ENCODE measurements around the gene SURF4. TPM values are rescaled to one million over a fixed set of nuclear protein-coding genes. Genes with fewer than 3 reads are reported as not detected.
"Not testable (repeated sequence)": the region's sequence is repeated elsewhere in the genome, so short reads cannot be mapped to it uniquely, and the experiment has no call there.

Gene SURF4
- polyA plus RNA-seq, 2 of the 4 experiments (the other 2 are of a cell fraction): 159 to 169 TPM

DNA sequence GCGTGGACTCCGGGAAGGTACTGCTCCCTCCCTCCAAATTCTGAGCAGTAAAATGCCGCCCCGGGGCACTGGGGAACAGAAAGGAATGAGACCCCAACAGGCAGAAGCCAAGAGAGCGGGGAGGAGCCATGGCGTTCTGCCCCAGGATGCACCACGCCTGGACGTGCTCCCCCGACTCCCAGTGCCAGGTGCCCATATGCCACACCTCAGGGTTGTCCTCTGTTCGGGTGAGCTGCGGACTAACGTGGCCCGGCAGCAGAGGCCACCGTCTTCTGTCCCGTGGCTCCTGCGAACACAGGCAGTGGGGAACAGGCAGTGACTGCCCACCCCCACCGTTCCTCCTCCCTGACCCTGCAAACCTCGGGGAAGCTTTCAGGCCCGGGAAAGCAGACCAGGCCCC is 44.6 kb downstream of the SURF4 start:
- Histone ChIP-seq H3K4me2 (no peak overlapping the region), H3K4me1 (peaks cover 11% of the 10 kb centered on the region), H3K27ac (no peak overlapping the region), H3K9me3 (no peaks in the 10 kb centered on the region), H3K4me3 (no peak overlapping the region)
- no peak for ATAC-seq
- TF ChIP-seq HDAC2 (IDR thresholded peaks at IDR 0.05) (no peak), CBX2 (IDR thresholded peaks at IDR 0.05; ENCODE audit: borderline replicate concordance, low read depth) (no peak), GATA3 (IDR thresholded peaks at IDR 0.05; ENCODE audit: borderline replicate concordance) (no peak)
- TF ChIP-seq, protein P1, sequence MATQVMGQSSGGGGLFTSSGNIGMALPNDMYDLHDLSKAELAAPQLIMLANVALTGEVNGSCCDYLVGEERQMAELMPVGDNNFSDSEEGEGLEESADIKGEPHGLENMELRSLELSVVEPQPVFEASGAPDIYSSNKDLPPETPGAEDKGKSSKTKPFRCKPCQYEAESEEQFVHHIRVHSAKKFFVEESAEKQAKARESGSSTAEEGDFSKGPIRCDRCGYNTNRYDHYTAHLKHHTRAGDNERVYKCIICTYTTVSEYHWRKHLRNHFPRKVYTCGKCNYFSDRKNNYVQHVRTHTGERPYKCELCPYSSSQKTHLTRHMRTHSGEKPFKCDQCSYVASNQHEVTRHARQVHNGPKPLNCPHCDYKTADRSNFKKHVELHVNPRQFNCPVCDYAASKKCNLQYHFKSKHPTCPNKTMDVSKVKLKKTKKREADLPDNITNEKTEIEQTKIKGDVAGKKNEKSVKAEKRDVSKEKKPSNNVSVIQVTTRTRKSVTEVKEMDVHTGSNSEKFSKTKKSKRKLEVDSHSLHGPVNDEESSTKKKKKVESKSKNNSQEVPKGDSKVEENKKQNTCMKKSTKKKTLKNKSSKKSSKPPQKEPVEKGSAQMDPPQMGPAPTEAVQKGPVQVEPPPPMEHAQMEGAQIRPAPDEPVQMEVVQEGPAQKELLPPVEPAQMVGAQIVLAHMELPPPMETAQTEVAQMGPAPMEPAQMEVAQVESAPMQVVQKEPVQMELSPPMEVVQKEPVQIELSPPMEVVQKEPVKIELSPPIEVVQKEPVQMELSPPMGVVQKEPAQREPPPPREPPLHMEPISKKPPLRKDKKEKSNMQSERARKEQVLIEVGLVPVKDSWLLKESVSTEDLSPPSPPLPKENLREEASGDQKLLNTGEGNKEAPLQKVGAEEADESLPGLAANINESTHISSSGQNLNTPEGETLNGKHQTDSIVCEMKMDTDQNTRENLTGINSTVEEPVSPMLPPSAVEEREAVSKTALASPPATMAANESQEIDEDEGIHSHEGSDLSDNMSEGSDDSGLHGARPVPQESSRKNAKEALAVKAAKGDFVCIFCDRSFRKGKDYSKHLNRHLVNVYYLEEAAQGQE (IDR thresholded peaks at IDR 0.05): no peak
- TF ChIP-seq, protein P2, sequence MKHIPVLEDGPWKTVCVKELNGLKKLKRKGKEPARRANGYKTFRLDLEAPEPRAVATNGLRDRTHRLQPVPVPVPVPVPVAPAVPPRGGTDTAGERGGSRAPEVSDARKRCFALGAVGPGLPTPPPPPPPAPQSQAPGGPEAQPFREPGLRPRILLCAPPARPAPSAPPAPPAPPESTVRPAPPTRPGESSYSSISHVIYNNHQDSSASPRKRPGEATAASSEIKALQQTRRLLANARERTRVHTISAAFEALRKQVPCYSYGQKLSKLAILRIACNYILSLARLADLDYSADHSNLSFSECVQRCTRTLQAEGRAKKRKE (CRISPR knock-in tag; IDR thresholded peaks at IDR 0.05; ENCODE audit: low read depth): no peak
- CTCF ChIA-PET: interaction anchor here (1.3 to 6.5 kb wide), 9 partner anchors 9 to 150 kb away, joined by 3 to 82 read pairs (median 11); no protein-coding TSS in a partner anchor
- POLR2A ChIA-PET: no interaction called here
- no peak for DNase-seq (ENCODE audit: low read depth in 1 of 2, low spot score in 1 of 2)
- FAIRE-seq: no peak
- 95% methylated on average over 19 of the region's 19 CpGs for WGBS (ENCODE audit: missing lambda C conversion rate)

DNA sequence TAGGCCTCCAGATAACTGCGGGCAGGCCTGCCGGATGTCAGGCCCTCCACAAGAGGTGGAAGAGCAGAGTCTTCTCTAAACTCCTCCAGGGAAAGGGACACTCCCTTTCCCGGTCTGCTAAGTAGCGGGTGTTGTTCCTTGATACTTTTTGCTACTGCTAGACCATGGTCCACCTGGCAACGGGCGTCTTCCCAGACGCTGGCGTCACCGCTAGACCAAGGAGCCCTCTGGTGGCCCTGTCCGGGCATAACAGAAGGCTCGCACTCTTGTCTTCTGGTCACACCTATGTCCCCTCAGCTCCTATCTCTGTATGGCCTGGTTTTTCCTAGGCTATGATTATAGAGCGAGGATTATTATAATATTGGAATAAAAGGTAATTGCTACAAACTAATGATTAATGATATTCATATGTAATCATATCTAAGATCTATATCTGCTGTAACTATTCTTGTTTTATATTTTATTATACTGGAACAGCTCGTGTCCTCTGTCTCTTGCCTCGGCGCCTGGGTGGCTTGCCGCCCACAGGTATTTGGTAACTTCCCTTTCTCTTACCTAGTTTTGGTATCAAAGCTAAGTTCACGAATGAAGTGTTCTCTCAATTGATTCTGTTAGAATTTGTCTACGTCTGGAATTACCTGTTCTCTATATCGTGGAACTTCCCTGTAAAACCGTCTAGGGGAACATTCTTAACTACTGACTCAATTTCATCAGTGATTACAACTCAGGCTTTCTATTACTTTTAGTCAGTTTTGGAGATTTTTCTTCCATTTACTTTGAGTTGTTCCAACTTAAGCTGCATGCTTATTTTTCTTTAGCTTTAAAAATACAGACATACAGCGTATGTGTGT is 46.3 kb downstream of the SURF4 start:
- peak in 1 of 2 experiments; percentile 51 for DNase-seq (ENCODE audit: low read depth in 1 of 2, low spot score in 1 of 2)
- FAIRE-seq, H3K9me3 ChIP-seq, H3K4me3 ChIP-seq, H3K4me1 ChIP-seq, H3K4me2 ChIP-seq, H3K27ac ChIP-seq: not testable (repeated sequence)
- peak; percentile 65 for TF ChIP-seq SMC3 (IDR thresholded peaks at IDR 0.05)
- TF ChIP-seq RAD21 (conservative IDR thresholded peaks at IDR 0.05 in 1 of 2, IDR thresholded peaks at IDR 0.05 in 1 of 2): peak; percentile 60 to 66
- 0 out of 2 replicates have a peak, but pooled peaks have one; percentile 48 for TF ChIP-seq HOXA7 (CRISPR knock-in tag; IDR thresholded peaks at IDR 0.05)
- TF ChIP-seq, protein P3, sequence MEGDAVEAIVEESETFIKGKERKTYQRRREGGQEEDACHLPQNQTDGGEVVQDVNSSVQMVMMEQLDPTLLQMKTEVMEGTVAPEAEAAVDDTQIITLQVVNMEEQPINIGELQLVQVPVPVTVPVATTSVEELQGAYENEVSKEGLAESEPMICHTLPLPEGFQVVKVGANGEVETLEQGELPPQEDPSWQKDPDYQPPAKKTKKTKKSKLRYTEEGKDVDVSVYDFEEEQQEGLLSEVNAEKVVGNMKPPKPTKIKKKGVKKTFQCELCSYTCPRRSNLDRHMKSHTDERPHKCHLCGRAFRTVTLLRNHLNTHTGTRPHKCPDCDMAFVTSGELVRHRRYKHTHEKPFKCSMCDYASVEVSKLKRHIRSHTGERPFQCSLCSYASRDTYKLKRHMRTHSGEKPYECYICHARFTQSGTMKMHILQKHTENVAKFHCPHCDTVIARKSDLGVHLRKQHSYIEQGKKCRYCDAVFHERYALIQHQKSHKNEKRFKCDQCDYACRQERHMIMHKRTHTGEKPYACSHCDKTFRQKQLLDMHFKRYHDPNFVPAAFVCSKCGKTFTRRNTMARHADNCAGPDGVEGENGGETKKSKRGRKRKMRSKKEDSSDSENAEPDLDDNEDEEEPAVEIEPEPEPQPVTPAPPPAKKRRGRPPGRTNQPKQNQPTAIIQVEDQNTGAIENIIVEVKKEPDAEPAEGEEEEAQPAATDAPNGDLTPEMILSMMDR (IDR thresholded peaks at IDR 0.05): peak; percentile 63
- ChIA-PET CTCF (interaction anchor here (0.6 to 6.5 kb wide), 21 partner anchors 9 to 957 kb away, joined by 3 to 82 read pairs (median 4); partner anchors contain the start of genes MED22 and RPL7A), POLR2A (interaction anchor here (0.9 to 1.5 kb wide), 2 partner anchors 18 to 91 kb away, joined by 4 to 6 read pairs; partner anchors contain the start of genes MED22 and RPL7A)
- WGBS (ENCODE audit: missing lambda C conversion rate): 45% methylated on average over 21 of the region's 21 CpGs
- ATAC-seq: peak in 1 of 2 experiments; percentile 26; a peak in 1 of 6 replicates

DNA sequence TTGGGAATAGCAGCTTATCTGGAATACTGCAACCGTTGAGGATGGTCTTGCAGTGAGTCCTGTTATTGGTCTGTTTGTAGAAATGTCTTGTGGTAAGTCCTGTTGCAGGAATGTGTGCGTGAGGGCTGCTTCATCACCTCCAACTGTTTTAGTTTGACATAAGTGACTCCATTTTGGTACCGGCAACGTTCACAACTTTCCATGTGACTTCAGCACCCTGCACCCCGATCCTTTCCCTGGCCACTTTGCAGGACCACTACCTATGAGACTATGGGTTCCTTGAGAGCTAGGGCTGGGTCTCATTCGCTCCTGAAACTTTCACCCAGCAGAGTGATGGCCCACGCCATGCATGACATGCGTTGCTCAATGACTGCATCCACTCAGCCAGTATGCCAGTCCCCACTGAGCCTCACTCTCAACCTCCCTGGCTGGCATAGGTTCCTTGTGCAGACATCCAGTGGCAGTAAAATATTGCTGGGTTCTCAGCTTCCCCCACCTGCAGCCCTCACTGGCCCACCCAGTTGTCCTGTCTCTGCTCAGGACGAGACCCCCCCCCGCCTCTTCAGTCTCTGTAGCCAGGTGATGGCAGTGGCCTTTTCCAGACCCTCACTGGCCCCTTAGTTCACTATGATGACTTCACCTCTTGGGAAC is 47.9 kb downstream of the SURF4 start:
- ChIA-PET CTCF (interaction anchor here (4.7 to 6.5 kb wide), 2 partner anchors 89 to 140 kb away, joined by 16 to 82 read pairs; no protein-coding TSS in a partner anchor), POLR2A (no interaction called here)
- FAIRE-seq (no peak), DNase-seq (ENCODE audit: low read depth in 1 of 2, low spot score in 1 of 2) (no peak), ATAC-seq (peak in 1 of 2 experiments; percentile 17; a peak in 2 of 6 replicates)
- H3K4me3 ChIP-seq: no peak overlapping the region
- WGBS (ENCODE audit: missing lambda C conversion rate): 76% methylated on average over 10 of the region's 10 CpGs
- TF ChIP-seq EHMT2 (IDR thresholded peaks at IDR 0.05; ENCODE audit: low read depth): no peak
- 0 out of 3 replicates have a peak, but pooled peaks cover 5% of the 10 kb centered on the region for H3K9me3 ChIP-seq
- no peak overlapping the region for H3K27ac ChIP-seq
- no peaks in the 10 kb centered on the region for H3K4me1 ChIP-seq
- H3K4me2 ChIP-seq: no peak overlapping the region

DNA sequence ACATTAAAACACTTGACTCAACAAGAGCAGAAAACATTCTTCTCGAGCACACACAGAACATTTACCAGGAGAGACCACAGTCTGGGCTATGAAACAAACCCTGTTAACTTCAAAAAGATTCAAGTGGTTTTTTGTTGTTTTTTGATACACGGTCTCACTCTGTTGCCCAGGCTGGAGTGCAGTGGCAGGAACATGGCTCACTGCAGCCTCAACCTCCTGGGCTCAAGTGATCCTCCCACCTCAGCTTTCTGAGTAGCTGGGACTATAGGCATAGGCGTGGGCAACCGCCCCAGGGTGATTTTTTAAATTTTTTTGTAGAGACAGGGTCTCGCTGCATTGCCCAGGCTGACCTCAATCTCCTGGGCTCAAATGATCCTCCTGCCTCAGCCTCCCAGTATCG is 48.8 kb downstream of the SURF4 start:
- not testable (repeated sequence) for H3K9me3 ChIP-seq; DNase-seq (ENCODE audit: low read depth in 1 of 2, low spot score in 1 of 2); H3K27ac ChIP-seq; H3K4me1 ChIP-seq; FAIRE-seq; ATAC-seq; H3K4me3 ChIP-seq; H3K4me2 ChIP-seq
- 35% methylated on average over 6 of the region's 6 CpGs for WGBS (ENCODE audit: missing lambda C conversion rate)
- CTCF ChIA-PET: interaction anchor here (4.7 to 6.5 kb wide), 2 partner anchors 88 to 139 kb away, joined by 16 to 82 read pairs; no protein-coding TSS in a partner anchor
- POLR2A ChIA-PET: interaction anchor here (0.8 kb wide), 1 partner anchor 12 kb away, joined by 3 read pairs; no protein-coding TSS in a partner anchor
